ENCODE data around the gene RBM18.

Gene RBM18

GRCh38 chr9:122204055-122204454 lies 60.6 kb downstream of the RBM18 start:
- DNase-seq (ENCODE audit: low spot score), result no peak

- no peak for DNase-seq (ENCODE audit: low spot score)
These were observed 62.5 kb downstream of the RBM18 start for GRCh38 chr9:122202111-122202510.

- no peak for DNase-seq (ENCODE audit: low spot score)
These were observed 63.0 kb downstream of the RBM18 start for GRCh38 chr9:122201641-122202040.

- DNase-seq (ENCODE audit: low spot score), result no peak
These were observed 63.6 kb downstream of the RBM18 start for GRCh38 chr9:122200960-122201595.

- DNase-seq (ENCODE audit: low spot score), result no peak
These were observed 66.8 kb downstream of the RBM18 start for GRCh38 chr9:122197882-122198281.

- DNase-seq (ENCODE audit: low spot score), result no peak
These were observed 67.2 kb downstream of the RBM18 start for GRCh38 chr9:122197426-122197825.

GRCh38 chr9:122195875-122196274 lies 68.8 kb downstream of the RBM18 start:
- DNase-seq (ENCODE audit: low spot score), result no peak

GRCh38 chr9:122193651-122194050 lies 71.0 kb downstream of the RBM18 start:
- DNase-seq (ENCODE audit: low spot score), result no peak

GRCh38 chr9:122192914-122193525 lies 71.6 kb downstream of the RBM18 start:
- no peak for DNase-seq (ENCODE audit: low spot score)

GRCh38 chr9:122192261-122192875 lies 72.3 kb downstream of the RBM18 start:
- DNase-seq (ENCODE audit: low spot score), result no peak

GRCh38 chr9:122191584-122191983 lies 73.1 kb downstream of the RBM18 start:
- no peak for DNase-seq (ENCODE audit: low spot score)

GRCh38 chr9:122190597-122191381 lies 73.9 kb downstream of the RBM18 start:
- no peak for DNase-seq (ENCODE audit: low spot score)

- no peak for DNase-seq (ENCODE audit: low spot score)
These were observed 76.3 kb downstream of the RBM18 start for GRCh38 chr9:122188369-122188768.
